SK-N-MC (cell line): Measurements from ENCODE around the gene GNG13.

ENCODE experiments used
- EZH2 ChIP-seq: fragments of 200-600 bp; sonication (generic); IDR thresholded peaks from one replicate; pipeline ENCODE4 v1.6.1; 2017; ENCODE audit warnings: antibody characterized with exemption
- FOXP2 ChIP-seq: optimal IDR thresholded peaks from 2 replicates; pipeline ENCODE3; 2011; ENCODE audit warnings: mild to moderate bottlenecking, moderate library complexity; ENCODE audit not compliant: insufficient read depth; ENCODE audit errors: extremely low read length, control extremely low read depth
- POLR2AphosphoS5 ChIP-seq: IDR thresholded peaks from 2 replicates; pipeline ENCODE4 v1.6.1; 2012; ENCODE audit warnings: mild to moderate bottlenecking, low read depth, low read length, borderline replicate concordance

DNA sequence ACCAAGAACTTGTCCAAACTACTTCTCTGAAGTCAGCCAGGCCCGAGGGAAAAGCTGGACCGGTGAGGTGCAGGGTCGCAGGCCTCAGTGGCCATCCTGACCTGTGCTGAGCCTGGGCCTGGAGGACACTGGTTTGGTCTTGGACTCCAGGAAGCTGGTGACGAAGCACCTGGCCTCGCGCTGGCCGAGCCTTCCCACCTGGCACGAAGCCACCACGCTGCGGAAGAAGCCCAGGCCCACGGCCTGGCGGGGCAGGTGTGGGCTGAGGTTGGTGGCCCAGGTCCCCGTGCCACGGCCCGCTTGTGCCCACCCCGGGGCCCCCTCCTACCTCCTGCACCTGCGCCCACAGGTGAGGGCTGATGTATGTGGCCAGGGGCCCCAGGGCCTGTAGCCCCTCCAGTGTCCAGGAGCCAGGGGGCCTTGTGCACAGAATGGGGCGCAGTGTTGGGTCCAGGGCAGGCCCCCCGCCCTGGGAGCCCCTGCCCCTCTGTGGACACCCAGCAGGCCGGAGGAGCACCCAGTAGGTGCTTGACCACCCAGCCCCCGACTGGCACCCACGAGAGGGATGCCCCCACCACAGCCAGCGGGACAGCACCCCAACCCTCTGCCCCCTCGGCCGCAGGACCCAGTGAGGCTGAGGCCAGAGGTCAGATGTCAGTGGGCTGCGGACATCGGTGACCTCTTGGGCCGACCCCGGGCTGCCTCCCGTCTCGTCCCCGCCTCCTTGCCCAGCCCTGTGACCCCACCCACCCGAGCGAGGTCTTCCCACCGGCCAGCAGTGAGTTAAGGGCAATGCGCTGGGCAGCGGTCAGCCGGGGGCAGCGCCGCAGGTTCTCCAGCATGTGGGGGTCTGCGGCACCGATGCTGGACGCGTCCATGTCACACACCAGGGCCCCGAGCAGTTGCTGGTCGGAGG is 26.2 kb downstream of the GNG13 start:
- TF ChIP-seq EZH2 (no peak), POLR2AphosphoS5 (no peak), FOXP2 (no peak)
